HG03342 (cell line): ENCODE data around the gene LTO1.

Experiments
- ATAC-seq: cut with Tn5 transposase; IDR thresholded peaks from one replicate; pipeline ENCODE4 v1.9.1; 2021; ENCODE audit warnings: mild to moderate bottlenecking, moderate library complexity; ENCODE audit not compliant: unreplicated experiment

Gene LTO1

DNA sequence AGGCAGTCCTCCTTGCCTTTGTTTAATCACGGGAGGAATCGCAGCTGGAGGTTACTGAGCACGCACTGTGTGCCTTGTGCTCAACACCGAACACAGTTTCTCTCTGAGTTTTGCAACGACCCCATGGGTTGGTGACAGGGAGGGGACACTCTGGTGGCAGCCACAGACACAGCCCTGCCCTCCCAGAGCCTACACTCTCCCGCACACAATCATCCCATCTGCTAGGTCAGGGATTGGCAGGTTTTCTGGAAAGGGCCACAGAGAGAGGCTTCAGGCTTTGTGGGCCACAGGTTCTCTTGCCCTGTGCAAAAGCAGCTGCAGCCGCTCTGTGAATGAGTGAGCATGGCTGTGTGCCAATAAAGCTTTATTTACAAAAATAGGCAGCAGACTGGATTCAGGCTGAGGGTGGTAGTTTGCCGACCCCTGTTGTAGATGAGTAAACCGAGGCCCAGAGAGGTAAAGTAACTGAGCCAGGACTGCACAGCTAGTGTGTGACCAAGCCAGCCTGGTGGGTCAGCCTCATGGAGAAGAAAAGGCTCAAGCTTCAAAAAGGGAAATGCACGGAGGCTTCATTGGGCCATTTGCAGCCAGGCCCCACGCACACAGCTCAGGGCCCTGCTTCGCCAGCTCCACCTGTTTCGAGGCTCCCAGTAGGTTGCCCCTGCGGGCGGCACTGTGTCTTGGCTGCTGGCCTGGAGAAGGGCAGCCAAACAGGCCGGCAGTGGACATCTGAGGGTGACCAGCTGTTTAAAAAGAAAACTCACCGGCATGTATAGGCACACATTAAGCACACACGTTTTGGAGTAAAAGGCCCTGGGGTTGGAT, 16.3 kb downstream of the LTO1 start:
- ATAC-seq: no peak

DNA sequence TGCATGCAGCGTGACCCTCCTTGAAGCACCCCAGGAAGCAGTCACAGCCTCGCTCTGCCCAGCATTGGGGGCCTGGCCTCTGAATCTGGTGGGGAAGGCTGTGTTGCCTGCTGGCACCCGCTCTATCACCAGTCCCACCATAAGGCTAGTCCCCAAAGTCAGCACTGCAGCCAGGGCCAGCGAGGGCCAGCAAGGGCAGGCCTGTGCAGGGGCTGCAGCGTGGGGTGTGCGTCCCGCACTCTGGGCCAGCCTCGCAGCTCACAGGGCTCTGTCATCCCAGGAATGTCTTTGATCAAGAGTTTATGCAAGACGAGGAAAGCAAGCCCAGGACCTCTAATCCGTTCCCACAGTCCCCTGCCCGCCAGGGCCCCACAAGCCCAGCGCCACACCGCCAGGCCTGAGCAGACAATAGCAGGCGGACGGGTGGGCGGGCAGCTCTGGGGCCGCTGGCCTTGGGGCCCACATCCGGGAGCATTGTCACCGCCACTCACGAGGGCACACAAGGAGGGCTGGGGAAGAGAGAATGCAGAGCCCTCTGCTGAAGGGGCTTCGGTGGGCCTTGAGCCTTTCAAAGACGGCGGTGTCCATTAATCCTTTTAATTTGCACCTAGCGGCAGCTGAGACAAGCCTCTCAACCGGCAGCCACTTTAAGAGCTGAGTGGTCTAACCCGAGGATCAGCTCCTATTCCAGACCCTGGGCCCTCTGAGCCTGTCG, 17.1 kb downstream of the LTO1 start:
- ATAC-seq: no peak

- ATAC-seq: no peak
These were observed 17.7 kb downstream of the LTO1 start for GRCh38 chr11:69657456-69657910.

DNA sequence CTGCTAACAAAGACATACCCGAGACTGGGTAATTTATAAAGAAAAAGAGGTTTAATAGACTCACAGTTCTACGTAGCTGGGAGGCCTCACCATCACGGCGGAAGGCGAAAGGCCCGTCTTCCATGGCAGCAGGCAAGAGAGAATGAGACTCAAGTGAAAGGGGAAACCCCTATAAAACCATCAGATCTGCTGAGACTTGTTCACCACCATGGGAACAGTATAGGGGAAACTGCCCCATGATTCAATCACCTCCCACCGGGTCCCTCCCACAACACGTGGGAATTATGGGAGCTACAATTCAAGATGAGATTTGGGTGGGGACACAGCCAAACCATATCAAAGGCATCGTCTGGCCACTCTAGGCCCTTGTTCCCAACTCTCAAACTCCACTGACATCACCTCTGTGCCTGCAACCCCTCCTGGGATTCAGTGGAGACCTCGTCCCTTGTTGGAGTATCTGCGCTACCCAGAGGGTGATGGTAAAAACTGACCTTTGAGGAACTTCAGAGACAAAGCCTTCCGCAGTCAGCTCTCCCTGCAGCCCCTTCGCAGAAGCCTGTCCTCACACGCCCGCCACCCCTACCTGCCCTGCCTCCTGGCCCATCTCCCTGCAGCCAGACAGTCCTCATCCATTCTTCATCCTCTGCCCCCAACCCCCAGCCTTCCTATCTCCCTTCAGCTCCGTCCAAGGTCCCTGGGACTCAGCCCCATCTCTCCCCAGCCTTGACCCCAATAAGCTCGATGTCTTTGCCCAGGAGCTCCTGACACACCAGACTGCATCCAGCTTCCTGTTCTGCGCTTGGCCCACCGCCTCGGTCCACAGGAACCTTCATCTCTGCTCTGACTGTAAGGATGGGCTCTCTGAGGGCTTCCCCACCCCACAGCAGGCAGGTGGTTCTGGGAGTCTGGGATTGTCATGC, 18.4 kb downstream of the LTO1 start:
- ATAC-seq: no peak

- no peak for ATAC-seq
These were observed 19.4 kb downstream of the LTO1 start for GRCh38 chr11:69655479-69656428.

- ATAC-seq: no peak
These were observed 20.3 kb downstream of the LTO1 start for GRCh38 chr11:69654660-69655478.

- no peak for ATAC-seq
These were observed 21.0 kb downstream of the LTO1 start for GRCh38 chr11:69654001-69654659.

DNA sequence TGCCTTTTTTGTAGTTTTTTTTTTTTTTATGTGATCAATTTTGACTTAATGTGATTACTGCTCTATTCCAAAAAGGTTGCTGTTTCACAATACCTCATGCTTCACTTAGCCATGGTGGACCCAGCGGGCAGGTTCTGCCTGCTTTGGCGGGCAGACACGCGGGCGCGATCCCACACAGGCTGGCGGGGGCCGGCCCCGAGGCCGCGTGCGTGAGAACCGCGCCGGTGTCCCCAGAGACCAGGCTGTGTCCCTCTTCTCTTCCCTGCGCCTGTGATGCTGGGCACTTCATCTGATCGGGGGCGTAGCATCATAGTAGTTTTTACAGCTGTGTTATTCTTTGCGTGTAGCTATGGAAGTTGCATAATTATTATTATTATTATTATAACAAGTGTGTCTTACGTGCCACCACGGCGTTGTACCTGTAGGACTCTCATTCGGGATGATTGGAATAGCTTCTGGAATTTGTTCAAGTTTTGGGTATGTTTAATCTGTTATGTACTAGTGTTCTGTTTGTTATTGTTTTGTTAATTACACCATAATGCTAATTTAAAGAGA, 21.7 kb downstream of the LTO1 start:
- ATAC-seq: no peak

- no peak for ATAC-seq
These were observed 22.2 kb downstream of the LTO1 start for GRCh38 chr11:69652999-69653398.

DNA sequence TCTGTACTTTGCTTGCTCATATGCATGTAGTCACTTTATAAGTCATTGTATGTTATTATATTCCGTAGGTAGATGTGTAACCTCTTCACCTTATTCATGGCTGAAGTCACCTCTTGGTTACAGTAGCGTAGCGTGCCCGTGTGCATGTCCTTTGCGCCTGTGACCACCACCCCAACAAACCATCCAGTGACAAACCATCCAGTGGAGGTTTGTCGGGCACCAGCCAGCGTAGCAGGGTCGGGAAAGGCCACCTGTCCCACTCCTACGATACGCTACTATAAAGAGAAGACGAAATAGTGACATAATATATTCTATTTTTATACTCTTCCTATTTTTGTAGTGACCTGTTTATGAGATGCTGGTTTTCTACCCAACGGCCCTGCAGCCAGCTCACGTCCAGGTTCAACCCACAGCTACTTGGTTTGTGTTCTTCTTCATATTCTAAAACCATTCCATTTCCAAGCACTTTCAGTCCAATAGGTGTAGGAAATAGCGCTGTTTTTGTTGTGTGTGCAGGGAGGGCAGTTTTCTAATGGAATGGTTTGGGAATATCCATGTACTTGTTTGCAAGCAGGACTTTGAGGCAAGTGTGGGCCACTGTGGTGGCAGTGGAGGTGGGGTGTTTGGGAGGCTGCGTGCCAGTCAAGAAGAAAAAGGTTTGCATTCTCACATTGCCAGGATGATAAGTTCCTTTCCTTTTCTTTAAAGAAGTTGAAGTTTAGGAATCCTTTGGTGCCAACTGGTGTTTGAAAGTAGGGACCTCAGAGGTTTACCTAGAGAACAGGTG, 23.1 kb downstream of the LTO1 start:
- no peak for ATAC-seq

DNA sequence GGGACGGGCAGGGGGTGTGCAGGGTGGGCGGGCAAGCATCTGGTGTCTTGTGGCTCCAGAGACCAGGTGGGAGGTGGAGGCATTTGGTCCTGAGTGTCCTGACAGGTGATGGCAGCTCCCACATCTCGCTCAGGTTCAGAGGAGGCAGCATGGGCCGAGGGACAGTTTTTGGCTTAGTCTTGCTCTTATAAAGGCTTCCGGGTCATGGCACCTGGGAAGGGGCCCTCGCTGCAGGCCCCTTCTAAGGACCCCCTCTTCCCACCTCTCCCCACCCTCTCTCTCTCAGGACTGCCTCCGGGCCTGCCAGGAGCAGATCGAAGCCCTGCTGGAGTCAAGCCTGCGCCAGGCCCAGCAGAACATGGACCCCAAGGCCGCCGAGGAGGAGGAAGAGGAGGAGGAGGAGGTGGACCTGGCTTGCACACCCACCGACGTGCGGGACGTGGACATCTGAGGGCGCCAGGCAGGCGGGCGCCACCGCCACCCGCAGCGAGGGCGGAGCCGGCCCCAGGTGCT, 24.3 kb downstream of the LTO1 start:
- no peak for ATAC-seq

GRCh38 chr11:69650081-69650831, 24.9 kb downstream of the LTO1 start:
- ATAC-seq: no peak

DNA sequence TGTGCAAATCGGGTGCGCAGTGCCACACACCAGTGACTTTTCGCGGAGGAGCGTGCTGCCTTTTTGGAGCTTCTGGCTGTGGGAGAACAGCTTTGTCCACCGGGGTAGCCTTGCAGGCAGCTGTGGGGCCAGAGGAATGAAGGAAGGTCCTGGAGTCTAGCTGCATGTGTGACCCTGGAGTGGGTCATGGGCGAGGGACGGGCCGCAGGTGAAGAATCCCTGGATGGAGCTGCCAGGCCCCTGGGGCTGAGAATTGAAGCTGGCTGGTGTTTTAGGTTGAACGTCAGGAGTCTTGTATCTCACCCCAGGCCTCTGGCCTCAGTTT, 25.6 kb downstream of the LTO1 start:
- no peak for ATAC-seq

DNA sequence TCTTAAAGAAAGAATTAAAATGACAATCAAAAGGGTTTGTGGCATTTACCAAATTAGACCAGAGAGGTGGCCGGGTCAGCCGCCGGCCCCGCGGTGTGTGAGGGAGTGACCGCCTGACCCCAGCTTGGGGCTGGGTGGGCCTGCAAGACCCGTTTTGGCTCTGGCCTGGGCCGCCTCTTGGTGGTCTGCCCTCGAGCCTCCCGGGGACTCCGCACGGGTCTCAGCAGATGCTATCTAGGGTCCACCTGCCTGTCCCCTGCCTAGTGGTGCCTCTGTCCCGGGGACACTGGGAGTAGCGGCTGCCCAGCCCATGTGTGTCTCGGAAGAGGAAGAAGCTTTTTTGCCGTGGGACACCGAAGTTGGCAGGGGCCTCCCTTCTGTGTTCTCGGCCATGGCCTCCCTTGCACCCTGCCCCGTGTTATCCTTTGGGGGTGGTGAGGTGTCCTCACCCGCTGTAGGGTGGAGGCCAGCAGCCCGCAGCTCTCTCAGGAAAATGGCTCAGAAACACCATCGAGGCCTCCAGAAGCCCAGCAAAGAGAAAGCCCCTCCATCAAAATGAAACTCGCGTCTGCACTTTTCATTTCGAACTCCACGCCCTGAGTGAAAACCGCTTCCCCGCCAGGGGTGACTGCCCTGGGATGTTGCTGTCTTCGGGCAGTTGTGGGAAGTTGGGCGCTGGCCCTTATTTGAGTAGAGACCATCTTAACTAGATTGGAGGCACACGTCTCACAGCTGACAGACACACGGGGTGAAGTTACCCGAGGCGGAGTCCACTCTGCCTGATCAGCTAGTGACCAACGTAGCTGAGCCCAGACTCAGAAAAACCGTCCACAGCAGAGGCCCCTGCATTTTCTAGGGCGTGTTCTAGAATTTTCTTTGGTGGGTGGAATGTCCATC, 26.2 kb downstream of the LTO1 start:
- no peak for ATAC-seq

- no peak for ATAC-seq
These were observed 27.2 kb downstream of the LTO1 start for GRCh38 chr11:69647761-69648497.
